Stromal cell of bone marrow (primary cell): ENCODE data around the gene SAMD8.
"Not testable (repeated sequence)": the region's sequence is repeated elsewhere in the genome, so short reads cannot be mapped to it uniquely, and the experiment has no call there.

ENCODE experiments used
- DNase-seq: peaks from one replicate; pipeline ENCODE4 v3.0.0-alpha.2; 2012; ENCODE audit warnings: low read depth

The SAMD8 gene

DNA sequence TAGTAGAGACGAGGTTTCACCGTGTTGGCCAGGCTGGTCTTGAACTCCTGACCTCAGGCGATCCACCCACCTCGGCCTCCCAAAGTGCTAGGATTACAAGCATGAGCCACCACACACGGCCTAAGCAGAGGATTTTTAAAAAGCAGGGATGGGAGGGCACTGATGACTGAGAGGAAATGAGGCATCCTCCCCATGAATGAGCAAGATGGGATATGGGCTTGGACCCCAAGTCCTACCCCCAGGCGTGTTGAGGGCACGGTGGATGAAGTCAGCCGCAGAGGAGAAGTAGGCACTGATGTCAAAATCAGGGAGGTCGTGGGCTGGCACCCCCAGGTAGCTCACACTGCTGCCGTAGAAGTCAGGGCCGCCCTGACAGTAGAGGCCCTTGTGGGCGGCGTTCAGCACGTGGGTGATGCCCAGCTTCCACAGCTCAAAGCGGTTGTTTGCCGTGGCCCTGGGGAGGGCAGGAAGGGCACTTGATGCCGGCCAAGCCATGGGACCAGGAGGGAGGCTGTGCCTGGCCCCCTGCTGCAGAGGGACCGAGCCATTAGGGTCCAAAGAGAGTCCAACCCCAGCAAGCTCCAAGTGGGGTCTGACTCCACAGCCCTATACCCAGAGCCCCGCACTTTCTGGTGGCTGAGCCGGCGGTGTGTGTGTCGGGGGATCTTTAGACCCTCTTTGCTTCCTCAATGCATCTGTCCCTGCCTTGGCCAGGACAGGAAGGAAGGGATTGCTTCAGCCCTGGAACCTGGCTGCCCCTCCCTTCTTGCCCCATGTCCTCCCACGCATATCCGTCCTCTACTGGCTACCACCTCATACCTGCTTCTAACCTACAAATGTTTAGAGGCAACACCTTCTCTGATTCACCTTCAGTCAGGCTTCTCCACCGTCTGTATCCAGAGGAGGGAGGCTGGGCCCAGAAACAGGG lies 3.4 kb upstream of the SAMD8 start:
- no peak for DNase-seq

DNA sequence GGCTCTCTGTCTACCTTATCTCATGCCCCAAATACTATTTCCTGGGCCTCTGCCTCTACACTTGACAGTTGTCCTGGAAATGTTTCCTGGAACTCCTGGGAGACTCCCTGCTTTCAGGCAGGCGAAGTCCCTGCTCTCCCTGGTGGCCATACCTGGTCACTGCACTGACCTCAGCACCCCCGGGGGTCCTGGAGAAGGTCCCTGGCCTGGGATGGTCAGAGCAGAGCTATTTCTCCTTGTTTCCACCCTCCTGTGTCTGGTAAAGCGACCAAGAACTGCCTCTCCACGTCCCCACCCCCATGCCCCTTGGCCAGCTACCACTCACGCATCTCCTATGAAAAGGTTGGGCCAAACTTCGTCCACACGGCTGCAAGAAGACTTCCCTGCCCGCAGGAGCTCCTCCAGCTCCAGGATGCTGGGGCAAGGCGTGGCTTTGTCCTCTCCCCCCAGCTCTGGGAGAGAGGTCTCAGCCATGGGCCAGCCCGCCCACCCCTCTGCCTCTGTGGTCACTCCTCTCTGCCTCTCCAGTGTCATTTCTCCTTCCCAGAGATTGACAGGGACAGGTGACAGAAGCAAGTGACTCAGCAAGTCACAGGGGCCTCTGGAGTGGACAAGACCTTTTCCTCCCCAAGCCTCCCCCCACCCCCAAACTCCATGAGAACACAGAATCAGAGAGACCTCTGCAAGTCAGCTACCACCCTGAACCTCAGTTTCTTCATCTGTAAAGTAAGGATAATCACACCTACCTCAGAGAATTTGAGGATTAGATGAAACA lies 2.6 kb upstream of the SAMD8 start:
- DNase-seq, result no peak

DNA sequence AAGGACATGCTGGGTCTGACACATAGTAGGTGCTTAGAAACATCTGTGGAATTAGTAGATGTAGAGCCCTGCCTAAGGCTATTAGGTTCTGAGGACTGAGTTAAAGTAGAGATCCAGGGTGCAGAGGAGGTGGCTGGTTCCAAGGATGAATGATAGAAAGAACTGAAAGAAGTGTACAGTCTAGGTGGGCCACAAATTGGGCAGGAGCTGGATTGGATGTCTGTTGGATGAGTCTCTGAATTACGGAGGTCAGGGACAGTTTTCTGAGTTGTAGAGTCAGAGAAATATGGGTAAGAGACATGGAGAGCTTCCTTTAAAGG lies 2.0 kb upstream of the SAMD8 start:
- DNase-seq, result no peak

DNA sequence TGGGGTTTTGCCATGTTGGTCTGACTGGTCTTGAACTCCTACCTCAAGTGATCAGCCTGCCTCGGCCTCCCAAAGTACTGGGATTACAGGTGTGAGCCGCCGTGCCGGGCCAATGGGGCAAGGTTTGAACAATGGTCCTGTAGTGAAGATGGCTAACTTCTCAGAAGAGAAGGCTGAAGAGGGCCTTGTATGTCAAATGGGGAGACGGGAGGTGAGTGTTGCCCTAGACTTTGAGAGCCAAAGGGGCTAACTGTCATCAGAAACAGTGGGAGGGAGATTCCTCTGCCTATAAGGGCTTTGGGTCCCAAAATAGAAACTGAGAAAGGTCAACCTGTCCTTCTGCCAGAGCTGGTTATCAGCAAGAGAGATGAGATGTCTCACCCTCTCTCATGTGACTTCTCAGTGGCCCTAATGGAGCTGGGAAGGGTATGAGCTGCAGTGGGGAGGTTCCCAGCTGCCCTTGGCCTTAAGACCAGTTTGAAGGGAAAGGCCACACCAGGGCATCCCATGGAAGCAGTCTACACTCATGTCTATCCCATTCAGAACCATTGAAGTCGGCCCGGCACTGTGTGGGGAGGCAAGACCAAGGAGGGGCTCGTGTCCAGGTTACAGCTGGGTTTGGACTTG lies 1.3 kb upstream of the SAMD8 start:
- no peak for DNase-seq

DNA sequence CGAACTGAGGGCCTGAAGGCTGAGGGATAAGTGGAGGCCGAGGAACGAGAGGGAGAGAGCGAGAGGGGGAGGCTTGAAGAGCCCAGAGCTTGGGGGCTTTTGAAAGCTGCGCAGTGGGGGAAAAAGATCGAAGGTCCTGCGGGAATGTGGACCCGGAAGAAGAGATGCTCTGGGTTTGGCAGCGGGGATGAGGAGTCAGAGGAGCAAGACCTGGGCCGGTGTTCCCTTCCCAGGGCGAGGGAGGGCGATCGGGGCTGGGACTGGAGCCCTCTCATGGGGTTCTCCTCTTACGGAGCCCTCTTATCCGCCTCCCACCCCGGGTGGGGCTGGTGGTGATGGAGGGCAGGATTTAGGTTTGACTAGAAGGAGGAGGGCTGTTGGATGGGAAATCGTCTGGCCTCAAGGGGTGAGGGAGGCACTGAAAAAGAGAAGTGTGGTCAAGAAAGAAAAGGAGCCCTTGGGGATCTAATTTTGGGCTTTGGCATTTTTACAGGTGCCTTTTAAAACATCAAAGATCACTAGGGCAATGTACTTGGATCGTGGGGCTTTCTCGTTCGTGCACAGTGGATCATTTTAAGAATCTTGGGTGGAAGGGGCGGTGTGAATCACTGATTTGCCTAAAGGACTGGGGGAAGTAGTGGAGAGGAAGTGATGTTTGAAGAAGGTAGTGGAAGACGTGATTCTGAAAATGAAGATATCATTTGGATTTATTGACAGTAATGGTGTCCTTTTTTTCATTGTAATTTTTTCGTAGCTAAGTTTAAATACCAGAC lies 637 bp downstream of the SAMD8 start:
- DNase-seq, result peak; percentile 27

DNA sequence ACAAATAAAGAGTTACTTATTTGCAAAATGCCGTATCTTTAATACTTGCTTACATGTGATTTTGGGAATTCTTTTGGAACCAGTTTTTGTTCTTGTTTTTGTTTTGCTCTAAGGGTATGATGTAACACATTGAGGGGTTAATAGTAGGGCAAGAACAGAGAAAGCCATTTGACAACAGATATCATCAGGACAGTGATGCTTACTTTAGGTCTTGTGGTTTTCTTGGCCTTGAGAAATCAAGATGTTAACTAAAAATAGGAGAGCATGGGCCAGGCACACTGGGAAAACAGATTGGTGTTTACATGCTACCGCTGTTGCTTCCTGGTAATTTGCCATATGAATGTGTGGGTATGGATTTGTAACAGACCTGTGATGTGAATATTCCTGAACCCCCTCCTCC lies 3.7 kb downstream of the SAMD8 start:
- DNase-seq, result no peak

DNA sequence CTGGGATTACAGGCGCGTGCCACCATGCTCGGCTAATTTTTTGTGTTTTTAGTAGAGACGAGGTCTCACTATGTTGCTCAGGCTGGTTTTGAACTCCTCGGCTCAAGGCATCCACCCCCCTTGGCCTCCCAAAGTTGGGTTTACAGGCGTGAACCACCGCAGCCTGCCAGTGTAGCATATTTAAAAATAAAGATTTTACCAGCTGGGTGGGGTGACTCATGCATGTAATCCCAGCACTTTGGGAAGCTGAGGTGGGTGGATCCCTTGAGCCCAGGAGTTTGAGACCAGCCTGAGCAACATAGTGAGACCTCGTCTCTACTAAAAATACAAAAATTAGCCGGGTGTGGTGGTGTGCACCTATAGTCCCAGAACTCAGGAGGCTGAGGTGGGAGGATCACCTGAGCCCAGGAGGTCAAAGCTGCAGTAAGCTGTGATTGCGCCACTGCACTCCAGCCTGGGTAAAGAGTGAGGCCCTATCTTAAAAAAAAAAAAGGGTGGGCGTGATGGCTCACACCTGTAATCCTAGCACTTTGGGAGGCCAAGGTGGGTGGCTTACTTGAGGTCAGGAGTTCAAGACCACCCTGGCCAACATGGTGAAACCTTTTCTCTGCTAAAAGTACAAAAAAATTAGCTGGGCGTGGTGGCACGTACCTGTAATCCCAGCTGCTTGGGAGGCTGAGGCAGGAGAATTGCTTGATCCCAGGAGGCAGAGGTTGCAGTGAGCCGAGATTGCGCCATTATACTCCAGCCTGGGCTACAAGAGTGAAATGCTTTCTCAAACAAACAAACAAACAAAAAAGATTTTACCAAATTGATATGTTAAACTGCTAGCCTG lies 5.7 kb downstream of the SAMD8 start:
- DNase-seq, result not testable (repeated sequence)

DNA sequence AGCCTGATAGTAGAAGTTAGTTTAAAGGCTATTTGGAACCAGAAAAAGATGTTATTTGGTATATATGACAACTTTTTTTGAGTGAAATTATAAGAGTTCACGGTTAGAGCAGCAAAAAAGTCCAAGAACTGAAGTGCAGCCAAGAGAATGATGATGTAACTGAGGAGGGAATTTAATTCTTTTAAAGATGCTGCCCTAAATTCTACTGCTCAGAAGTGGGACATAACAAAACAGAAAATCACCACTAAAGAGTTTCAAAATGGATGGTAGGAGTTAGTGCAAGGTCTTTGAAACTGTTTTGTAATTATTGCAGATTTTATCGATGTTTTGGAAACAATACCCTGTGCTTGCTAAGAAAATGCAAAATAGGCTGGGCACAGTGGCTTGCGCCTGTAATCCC lies 6.5 kb downstream of the SAMD8 start:
- DNase-seq, result peak; percentile 26

DNA sequence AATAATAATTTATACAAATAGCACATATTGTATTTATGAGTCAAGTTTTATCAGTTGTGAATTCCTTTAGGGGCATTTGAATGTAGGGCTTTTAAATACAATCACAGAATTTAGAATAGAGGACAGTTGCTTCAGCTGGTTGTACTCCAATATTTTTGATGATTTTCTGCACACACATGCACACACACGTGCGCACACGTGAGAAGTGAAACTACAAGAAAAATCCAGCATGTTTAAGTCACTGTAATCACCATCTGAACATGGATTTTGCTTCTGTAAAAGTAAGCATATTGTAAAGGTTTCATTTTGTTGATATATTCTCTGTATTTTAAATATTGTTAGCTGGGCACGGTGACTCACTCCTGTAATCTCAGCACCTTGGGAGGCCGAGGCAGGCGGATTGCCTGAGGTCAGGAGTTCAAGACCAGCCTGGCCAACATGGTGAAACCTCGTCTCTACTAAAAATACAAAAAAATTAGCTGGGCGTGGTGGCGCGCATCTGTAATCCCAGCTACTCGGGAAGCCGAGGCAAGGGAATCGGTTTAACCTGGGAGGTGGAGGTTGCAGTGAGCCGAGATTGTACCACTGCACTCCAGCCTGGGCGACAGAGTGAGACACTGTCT lies 8.1 kb downstream of the SAMD8 start:
- DNase-seq, result not testable (repeated sequence)

DNA sequence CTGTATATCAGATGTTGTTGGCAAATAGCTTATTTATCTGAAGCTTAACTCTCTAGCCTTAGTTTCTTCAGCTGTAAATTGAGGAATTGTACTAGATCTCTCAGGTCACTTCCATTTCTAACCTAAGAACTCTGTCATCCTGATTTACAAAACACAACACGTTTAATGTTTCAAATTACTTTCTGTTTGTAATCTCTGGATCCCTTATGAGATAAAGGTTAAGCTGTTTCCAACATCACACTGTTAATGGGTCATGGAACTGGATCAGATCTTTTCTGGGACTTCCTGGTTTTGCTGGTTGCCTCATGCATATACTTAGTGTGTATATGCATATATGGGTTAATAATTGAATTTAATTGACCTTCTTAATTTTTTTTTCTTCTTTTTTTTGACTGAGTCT lies 9.9 kb downstream of the SAMD8 start:
- DNase-seq, result no peak

DNA sequence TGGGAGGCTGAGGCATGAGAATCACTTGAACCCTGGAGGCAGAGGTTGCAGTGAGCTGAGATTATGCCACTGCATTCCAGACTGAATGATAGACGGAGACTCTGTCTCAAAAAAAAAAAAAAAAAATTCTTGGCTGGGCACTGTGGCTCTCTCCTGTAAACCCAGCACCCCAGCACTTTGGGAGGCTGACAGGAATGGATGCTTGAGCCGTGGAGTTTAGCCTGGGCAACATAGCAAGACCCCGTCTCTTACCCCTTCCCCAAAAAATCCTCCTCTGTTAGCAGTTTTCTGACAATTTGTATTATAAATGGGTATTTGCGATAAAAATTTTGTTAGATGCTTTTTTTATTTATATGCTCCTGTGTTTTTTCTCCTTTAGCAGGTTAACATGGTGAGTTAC lies 11.0 kb downstream of the SAMD8 start:
- DNase-seq, result no peak

DNA sequence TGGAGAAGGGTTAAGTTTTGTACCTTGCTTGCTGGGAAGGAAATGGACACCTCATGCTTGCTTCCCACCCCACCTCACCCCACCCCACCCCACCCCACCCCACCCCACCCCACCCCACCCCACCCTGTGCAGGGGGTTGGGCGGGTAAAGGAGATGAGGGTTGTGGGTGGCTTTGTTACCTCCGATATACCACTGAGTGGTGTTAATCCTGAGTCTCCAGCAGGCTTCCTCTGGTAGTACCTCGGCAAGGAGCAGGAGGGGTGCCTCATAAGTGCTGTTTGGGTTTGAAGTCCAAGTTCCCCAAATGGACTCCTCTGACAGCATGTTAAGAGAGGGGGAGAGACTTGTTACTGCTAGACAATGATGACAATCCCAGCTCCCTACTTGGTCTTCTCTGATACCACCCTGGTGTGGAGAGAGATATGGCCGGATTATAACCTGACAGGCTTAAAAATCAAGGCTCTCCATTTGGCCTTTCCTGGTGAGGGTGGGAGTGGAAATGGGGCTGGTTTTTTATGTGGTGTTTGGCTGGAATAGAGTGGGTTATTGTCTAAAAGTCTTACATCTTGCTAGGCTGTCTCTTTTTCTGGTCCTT lies 11.7 kb downstream of the SAMD8 start:
- DNase-seq, result no peak

DNA sequence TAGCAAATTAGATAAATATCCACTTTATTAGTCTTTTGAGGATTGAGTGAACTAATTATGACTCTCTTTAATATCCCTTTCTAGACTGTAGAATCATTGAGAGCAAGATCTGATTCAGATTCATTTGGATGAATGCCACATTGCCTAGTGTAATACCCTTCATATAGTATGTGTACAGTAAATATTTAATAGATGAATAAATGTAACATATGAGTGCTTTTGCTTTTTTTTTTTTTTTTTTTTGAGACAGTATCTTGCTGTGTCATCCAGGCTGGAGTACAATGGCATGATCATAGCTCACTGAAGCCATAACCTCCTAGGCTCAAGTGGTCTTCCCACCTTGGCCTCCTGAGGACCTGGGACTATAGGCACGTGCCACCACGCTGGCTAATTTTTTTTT lies 14.8 kb downstream of the SAMD8 start:
- no peak for DNase-seq

DNA sequence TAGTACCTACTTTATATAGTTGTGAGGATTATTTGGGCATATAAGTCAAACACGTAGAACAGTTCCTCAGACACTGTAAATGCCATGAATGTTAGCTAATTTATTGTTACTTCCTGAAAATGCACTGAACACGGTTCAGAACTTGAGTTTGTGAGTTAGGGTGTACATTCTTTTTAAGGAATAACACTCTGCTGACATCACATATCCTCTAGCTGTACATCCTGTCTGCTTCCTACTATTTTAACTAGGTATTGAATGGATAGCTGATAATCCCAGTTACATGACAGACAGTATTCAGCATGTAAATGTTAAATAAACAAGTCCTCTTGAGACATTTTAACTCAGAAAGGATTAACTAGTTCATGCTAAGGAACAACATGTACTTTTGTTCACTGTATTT lies 16.0 kb downstream of the SAMD8 start:
- DNase-seq, result no peak

DNA sequence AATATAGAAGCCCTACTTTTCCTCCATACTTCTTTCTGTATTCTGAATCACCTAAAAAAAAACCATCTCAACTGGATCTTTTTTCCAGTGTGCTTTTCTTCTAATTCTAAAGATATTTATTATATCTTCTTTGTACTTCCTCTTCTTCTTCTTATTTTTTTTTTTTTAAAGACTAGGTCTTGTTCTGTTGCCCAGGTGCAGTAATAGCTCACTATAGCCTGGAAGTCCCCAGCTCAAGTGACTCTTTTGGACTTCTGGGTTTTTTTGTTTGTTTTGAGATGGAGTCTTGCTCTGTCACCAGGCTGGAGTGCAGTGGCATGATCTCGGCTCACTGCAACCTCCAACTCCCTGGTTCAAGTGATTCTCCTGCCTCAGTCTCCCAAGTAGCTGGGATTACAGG lies 17.5 kb downstream of the SAMD8 start:
- not testable (repeated sequence) for DNase-seq

DNA sequence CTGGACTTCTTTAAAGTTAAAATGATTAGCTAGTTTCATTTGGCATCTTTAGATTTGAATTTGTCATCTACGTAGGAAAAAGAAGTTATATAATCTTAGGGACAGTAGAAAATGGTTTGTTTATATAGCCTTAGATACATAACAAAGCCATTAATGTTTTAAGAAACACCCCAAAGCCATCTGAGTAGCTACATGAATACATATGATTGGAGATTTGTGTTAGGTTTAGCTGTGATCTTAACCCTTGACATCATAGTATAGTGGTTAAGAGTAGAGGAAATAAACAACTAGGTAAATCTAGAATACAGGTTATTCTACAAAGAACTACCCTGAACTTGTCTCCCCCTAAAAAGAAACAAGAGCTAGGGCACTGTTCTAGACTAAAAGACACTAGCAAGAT lies 18.1 kb downstream of the SAMD8 start:
- DNase-seq, result no peak

DNA sequence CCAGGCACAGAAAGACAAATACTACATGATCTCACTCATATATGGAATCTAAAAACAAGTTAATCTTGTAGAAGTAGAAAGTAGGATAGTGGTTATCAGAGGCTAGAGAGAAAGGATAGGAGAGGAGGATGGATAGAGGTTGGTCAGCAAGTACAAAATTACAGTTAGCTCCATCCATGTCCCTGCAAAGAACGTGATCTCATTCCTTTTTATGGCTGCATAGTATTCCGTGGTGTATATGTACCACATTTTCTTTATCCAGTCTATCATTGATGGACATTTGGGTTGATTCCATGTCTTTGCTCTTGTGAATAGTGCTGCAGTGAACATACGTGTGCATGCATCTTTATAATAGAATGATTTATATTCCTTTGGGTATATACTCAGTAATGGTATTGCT lies 22.2 kb downstream of the SAMD8 start:
- not testable (repeated sequence) for DNase-seq

DNA sequence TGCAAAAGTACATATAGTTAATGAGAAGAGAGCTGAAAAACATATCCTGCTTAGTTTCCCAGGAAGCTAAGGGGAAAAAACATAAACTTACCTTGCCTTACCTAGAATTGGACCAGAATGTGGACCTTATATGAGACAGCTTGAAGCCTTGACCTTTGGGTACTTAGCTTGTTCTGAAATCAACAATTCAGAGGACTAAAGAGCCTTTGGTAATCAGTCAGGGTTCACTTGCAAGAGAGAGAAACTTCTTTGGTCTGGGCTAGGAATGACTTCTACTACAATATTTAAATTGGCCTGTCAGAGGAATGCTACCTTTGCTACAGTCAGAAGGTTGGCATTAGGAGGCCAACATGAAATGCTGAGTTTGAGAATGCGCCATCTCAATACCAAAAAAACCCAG lies 24.9 kb downstream of the SAMD8 start:
- no peak for DNase-seq

DNA sequence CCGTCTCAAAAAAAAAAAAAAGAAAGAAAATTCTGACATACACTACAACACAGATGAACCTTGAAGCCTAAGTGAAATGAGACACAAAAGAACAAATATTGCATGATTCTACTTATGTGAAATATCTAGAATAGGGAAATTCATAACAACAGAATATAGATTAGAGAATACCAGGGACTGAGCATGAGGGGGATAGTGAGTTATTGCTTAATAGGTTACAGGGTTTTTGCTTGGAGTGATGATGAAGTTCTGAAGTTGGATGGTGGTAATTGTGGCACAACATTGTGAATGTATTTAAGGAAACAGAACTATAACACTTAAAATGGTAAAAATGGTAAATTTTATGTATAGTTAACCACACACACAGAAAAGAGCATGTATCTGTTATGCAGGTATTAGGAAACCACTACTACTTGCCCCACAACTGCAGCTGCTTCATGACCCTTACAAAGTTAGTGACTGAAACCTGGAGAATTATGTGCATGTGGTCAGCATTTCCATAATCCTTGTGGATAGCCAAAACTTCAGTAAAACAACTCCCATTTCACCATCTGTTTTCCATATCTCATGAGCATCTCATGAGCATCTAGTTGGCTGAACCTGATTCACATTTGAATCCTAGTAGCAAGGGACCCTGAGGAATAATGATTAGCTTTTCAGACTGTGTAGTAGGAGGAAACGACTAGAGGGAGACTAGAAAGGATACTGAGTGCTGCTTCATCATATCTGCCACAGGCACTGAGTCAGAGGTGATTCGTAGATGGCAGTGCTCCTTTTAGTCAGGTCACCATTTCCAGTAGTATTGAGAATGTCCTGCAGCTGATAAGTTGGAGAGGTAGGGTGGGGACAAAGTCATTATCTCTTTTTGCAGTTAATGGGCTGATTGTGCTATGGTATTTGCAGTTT lies 26.3 kb downstream of the SAMD8 start:
- peak; percentile 70 for DNase-seq
